ENCODE results near the gene MZT1. TPM values are rescaled to one million over a fixed set of nuclear protein-coding genes. Genes with fewer than 3 reads are reported as not detected.

MZT1 gene, protein sequence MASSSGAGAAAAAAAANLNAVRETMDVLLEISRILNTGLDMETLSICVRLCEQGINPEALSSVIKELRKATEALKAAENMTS
- total RNA-seq (2021), result 21.3 and 25.2 TPM in 2 replicates
- long read RNA-seq, transcript MZT1-201 (3 exons, 2,299 nt), result major isoform, 380 of 397 reads
- long read RNA-seq, partial matches to known transcripts, result 11 of 397 reads
- long read RNA-seq, other reads (novel, unspliced or antisense), result 6 of 397 reads

DNA sequence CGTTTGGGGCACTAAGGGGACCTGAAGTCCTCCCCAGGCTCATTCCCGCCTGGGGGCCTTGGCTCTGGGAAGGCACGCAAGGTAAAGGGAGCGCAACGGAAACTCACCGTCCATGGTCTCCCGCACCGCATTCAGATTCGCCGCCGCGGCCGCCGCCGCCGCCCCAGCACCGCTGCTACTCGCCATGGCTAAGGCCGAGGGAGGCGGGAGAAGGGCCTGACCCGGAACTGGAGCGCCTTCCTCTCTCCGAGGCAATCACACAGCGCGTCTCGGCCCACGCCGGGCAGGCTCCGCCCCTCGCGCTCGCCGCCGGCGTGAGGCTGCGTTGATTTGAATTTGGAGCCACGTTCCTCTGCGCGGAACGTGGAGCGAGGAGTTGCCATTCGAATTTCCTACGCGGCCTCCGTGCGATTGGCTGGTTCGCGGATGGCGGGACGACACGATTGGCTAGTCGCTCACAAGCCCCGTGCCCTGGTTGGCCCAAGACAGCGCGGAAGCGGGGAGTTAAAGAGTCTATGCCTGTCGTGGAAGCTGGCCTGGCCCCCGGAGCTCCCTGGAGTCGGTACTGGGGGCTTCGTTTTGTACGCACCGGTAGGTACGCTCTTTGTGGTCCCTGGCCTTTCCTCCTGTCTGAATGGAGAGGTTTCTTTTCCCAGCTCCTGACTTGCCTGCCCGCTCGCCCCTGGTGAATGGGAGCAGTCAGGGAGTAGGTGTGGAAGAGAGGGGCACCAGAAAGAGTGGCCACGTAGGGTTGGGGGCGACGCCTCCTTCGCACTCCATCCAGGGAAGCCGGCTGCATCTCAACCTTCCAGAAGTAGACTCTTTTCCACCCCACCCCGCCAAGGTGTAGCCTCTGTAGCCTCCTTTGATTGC, at the start of gene MZT1, which contains the start of gene BORA:
Gene MZT1 (minus strand): TSS at position 213 of the 873 bp plus-strand sequence. CDS start 27 bp downstream, at position 186.
Gene BORA (plus strand): TSS at position 507 of the 873 bp plus-strand sequence. CDS start 1,018 bp downstream, outside the sequence.
- H3K9ac ChIP-seq (ENCODE audit: extremely low read depth, insufficient read length, low read length), result peak within 1 kb of the TSS; percentile 63
- peaks cover 14 to 28% (median 26%) of the 10 kb centered on the region in 3 experiments; a peak in 6 of 7 replicates for H3K36me3 Mint-ChIP-seq (ENCODE audit: insufficient read depth in 1 of 3, low read depth in 3 of 3)
- H3K27ac ChIP-seq (ENCODE audit: insufficient read length, low read depth, low read length), result no peak within 1 kb of the TSS
- no peak within 1 kb of the TSS for H4K8ac ChIP-seq (replicated peaks; ENCODE audit: insufficient read length, low read depth, low read length)
- no peak within 1 kb of the TSS for H2BK20ac ChIP-seq (ENCODE audit: low read depth, low read length, poor library complexity, severe bottlenecking)
- WGBS (ENCODE audit: extremely low coverage, insufficient read length, low lambda C conversion rate), result no CpG with 5 or more reads among the region's 71 CpGs
- no peak within 1 kb of the TSS for H2BK5ac ChIP-seq (ENCODE audit: insufficient read length, low read length)
- H2AFZ ChIP-seq (ENCODE audit: low read length), result no peak within 1 kb of the TSS
- H2BK15ac ChIP-seq (ENCODE audit: low read depth, low read length), result no peak within 1 kb of the TSS
- H3K23me2 ChIP-seq (ENCODE audit: insufficient read length, low read depth, low read length, poor library complexity, severe bottlenecking), result peaks cover 10% of the 10 kb centered on the region
- no peaks in the 10 kb centered on the region for H3K4me1 ChIP-seq (ENCODE audit: insufficient read depth, low read length)
- H3K79me1 ChIP-seq (ENCODE audit: insufficient read depth, low read depth, low read length, poor library complexity, severe bottlenecking), result no peaks in the 10 kb centered on the region
- H3K23ac ChIP-seq (ENCODE audit: insufficient read length, low read depth, low read length), result no peak within 1 kb of the TSS
- H3K18ac ChIP-seq (ENCODE audit: insufficient read length, low read depth, low read length), result no peak within 1 kb of the TSS
- H3K56ac ChIP-seq (ENCODE audit: insufficient read length, low read depth, low read length), result no peak within 1 kb of the TSS
- H3K14ac ChIP-seq (ENCODE audit: insufficient read depth, low read length), result peak within 1 kb of the TSS; percentile 61
- TF ChIP-seq, protein P1, sequence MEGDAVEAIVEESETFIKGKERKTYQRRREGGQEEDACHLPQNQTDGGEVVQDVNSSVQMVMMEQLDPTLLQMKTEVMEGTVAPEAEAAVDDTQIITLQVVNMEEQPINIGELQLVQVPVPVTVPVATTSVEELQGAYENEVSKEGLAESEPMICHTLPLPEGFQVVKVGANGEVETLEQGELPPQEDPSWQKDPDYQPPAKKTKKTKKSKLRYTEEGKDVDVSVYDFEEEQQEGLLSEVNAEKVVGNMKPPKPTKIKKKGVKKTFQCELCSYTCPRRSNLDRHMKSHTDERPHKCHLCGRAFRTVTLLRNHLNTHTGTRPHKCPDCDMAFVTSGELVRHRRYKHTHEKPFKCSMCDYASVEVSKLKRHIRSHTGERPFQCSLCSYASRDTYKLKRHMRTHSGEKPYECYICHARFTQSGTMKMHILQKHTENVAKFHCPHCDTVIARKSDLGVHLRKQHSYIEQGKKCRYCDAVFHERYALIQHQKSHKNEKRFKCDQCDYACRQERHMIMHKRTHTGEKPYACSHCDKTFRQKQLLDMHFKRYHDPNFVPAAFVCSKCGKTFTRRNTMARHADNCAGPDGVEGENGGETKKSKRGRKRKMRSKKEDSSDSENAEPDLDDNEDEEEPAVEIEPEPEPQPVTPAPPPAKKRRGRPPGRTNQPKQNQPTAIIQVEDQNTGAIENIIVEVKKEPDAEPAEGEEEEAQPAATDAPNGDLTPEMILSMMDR (conservative IDR thresholded peaks at IDR 0.05), result no peak
- DNase-seq, result peak; percentile 96
- no peak within 1 kb of the TSS for H3K4ac ChIP-seq (ENCODE audit: low read depth, low read length)
- no peaks in the 10 kb centered on the region for H3K9me3 Mint-ChIP-seq
- peaks cover 15 to 17% of the 10 kb centered on the region in 2 experiments for H3K4me1 Mint-ChIP-seq
- H3K9me3 ChIP-seq (ENCODE audit: control insufficient read depth, low read depth, low read length), result no peaks in the 10 kb centered on the region
- H2BK120ac ChIP-seq (ENCODE audit: low read depth, low read length, poor library complexity, severe bottlenecking), result no peak within 1 kb of the TSS
- H3K27me3 ChIP-seq (ENCODE audit: insufficient read depth, low read length), result no peaks in the 10 kb centered on the region
- no peak within 1 kb of the TSS for H3T11ph ChIP-seq (ENCODE audit: low read length)
- H3K79me2 ChIP-seq (ENCODE audit: insufficient read depth, low read length), result peaks cover 13% of the 10 kb centered on the region; the same call in 1 of the 2 replicates
- H3K4me2 ChIP-seq (ENCODE audit: insufficient read depth, insufficient read length, low read length), result peak within 1 kb of the TSS; percentile 94
- H4K91ac ChIP-seq (ENCODE audit: insufficient read length, low read depth, low read length), result no peak within 1 kb of the TSS
- H4K20me1 ChIP-seq (ENCODE audit: control insufficient read depth, insufficient read depth, insufficient read length), result no peaks in the 10 kb centered on the region
- H2BK12ac ChIP-seq (ENCODE audit: insufficient read length, low read depth, low read length), result no peak within 1 kb of the TSS
- H4K5ac ChIP-seq (ENCODE audit: insufficient read length, low read depth, low read length), result no peak within 1 kb of the TSS
- peak within 1 kb of the TSS in 2 of 3 experiments; percentile 93 to 94; a peak in 6 of 7 replicates for H3K27ac Mint-ChIP-seq
- peak within 1 kb of the TSS; percentile 90 to 96 for H3K4me3 Mint-ChIP-seq
- H3K27me3 Mint-ChIP-seq (ENCODE audit: low read depth), result no peaks in the 10 kb centered on the region
- H2AK5ac ChIP-seq (ENCODE audit: insufficient read length, low read length), result no peak within 1 kb of the TSS
